IMR-90 (cell line): ENCODE results near the gene MED17. TPM values are rescaled to one million over a fixed set of nuclear protein-coding genes. Genes with fewer than 3 reads are reported as not detected.

ENCODE experiments used
- ATAC-seq: fragments of 200-7000 bp; cut with Tn5 transposase; 2 replicates; pipeline ENCODE4 v1.9.1; 2020; ENCODE audit warnings: low read depth, mild to moderate bottlenecking, moderate library complexity
- BruUV-seq: library from RNA; stranded (reverse); fragments of 400-500 nt; replicated peaks from 2 replicates; lab custom pipeline; 2021; lab: Mats Ljungman, UMichigan
- CTCF ChIA-PET: fragments of 300-600 bp; formaldehyde crosslinking; extraction: SDS; loops from one replicate; lab custom pipeline; 2021; ENCODE audit warnings: antibody characterized with exemption; lab: Yijun Ruan, JAX
- POLR2A ChIA-PET: fragments of 300-600 bp; sonication (Branson Sonifier 250); formaldehyde crosslinking; loops from one replicate; lab custom pipeline; 2022; ENCODE audit warnings: antibody characterized with exemption; ENCODE audit not compliant: unreplicated experiment; lab: Charles Lee
- DNase-seq: peaks from one replicate; pipeline ENCODE4 v3.0.0; 2013
- H2AFZ ChIP-seq: replicated peaks from 2 replicates; pipeline ENCODE3; 2013; ENCODE audit warnings: low read length, mild to moderate bottlenecking; ENCODE audit not compliant: poor library complexity
- H2AK5ac ChIP-seq: 2 replicates; pipeline ENCODE4 v1.6.1; 2013; ENCODE audit warnings: low read depth, low read length, inconsistent platforms
- H2AK9ac ChIP-seq: replicated peaks from 2 replicates; pipeline ENCODE3; 2013; ENCODE audit warnings: mild to moderate bottlenecking, low read depth, low read length, moderate library complexity; ENCODE audit not compliant: poor library complexity
- H2BK120ac ChIP-seq: 2 replicates; pipeline ENCODE4 v1.6.1; 2013; ENCODE audit warnings: low read depth, low read length, inconsistent platforms
- H2BK15ac ChIP-seq: 3 replicates; pipeline ENCODE4 v1.6.1; 2013; ENCODE audit warnings: low read depth, low read length, inconsistent platforms
- H2BK20ac ChIP-seq: 2 replicates; pipeline ENCODE4 v1.6.1; 2013; ENCODE audit warnings: low read depth, mild to moderate bottlenecking, inconsistent platforms, low read length, moderate library complexity
- H2BK5ac ChIP-seq: 2 replicates; pipeline ENCODE4 v1.6.1; 2013; ENCODE audit warnings: mild to moderate bottlenecking, low read depth, low read length, inconsistent platforms; ENCODE audit not compliant: poor library complexity, severe bottlenecking
- H3K14ac ChIP-seq: replicated peaks from 2 replicates; pipeline ENCODE4 v1.6.1; 2013; ENCODE audit warnings: low read depth, low read length, inconsistent platforms
- H3K18ac ChIP-seq: 2 replicates; pipeline ENCODE4 v1.6.1; 2013; ENCODE audit warnings: low read depth, low read length, control low read depth
- H3K23ac ChIP-seq: 2 replicates; pipeline ENCODE4 v1.6.1; 2013; ENCODE audit warnings: low read depth, low read length, inconsistent platforms
- H3K27ac ChIP-seq: 2 replicates; pipeline ENCODE4 v1.5.1; 2013; ENCODE audit warnings: mild to moderate bottlenecking, control low read depth, low read length; ENCODE audit not compliant: insufficient read depth
- H3K27me3 ChIP-seq: 2 replicates; pipeline ENCODE4 v1.6.1; 2013; ENCODE audit warnings: low read length; ENCODE audit not compliant: control insufficient read depth, insufficient read depth
- H3K36me3 ChIP-seq: 2 replicates; pipeline ENCODE4 v1.6.1; 2013; ENCODE audit warnings: low read length, mixed read lengths; ENCODE audit not compliant: control insufficient read depth, insufficient read depth
- H3K4ac ChIP-seq: 2 replicates; pipeline ENCODE4 v1.6.1; 2013; ENCODE audit warnings: low read depth, low read length, inconsistent platforms
- H3K4me1 ChIP-seq: 2 replicates; pipeline ENCODE4 v1.6.1; 2013; ENCODE audit warnings: low read length, mixed read lengths; ENCODE audit not compliant: control insufficient read depth, insufficient read depth
- H3K4me2 ChIP-seq: 2 replicates; pipeline ENCODE4 v1.6.1; 2013; ENCODE audit warnings: low read depth, mild to moderate bottlenecking, control low read depth, low read length, moderate library complexity
- H3K4me3 ChIP-seq: 2 replicates; pipeline ENCODE4 v1.5.1; 2013; ENCODE audit warnings: low read depth, mild to moderate bottlenecking, control low read depth, low read length, moderate library complexity; ENCODE audit not compliant: insufficient read depth
- H3K56ac ChIP-seq: 2 replicates; pipeline ENCODE4 v1.6.1; 2013; ENCODE audit warnings: low read length, inconsistent platforms; ENCODE audit not compliant: insufficient read depth; ENCODE audit errors: extremely low read depth
- H3K79me1 ChIP-seq, 2 experiments: 2 replicates each; pipeline ENCODE4 v1.6.1; 2013; ENCODE audit warnings: low read length in 2 of 2, inconsistent platforms in 1 of 2, low read depth in 1 of 2
- H3K9ac ChIP-seq: 2 replicates; pipeline ENCODE4 v1.6.1; 2013; ENCODE audit warnings: low read depth, low read length, control low read depth
- H3K9me1 ChIP-seq: 2 replicates; pipeline ENCODE4 v1.6.1; 2013; ENCODE audit warnings: low read length, inconsistent platforms; ENCODE audit not compliant: insufficient read depth
- H3K9me3 ChIP-seq: 2 replicates; pipeline ENCODE4 v1.6.1; 2013; ENCODE audit warnings: low read length; ENCODE audit not compliant: control insufficient read depth, insufficient read depth
- H4K20me1 ChIP-seq: 2 replicates; pipeline ENCODE4 v1.6.1; 2013; ENCODE audit warnings: low read length, inconsistent platforms; ENCODE audit not compliant: insufficient read depth
- H4K5ac ChIP-seq: 2 replicates; pipeline ENCODE4 v1.6.1; 2013; ENCODE audit warnings: mild to moderate bottlenecking, low read depth, low read length, control low read depth
- H4K8ac ChIP-seq, 2 experiments: 2 replicates each; pipeline ENCODE4 v1.6.1; 2013; ENCODE audit warnings: low read depth in 2 of 2, low read length in 2 of 2, control low read depth in 1 of 2, inconsistent platforms in 1 of 2
- H4K91ac ChIP-seq: 2 replicates; pipeline ENCODE4 v1.6.1; 2013; ENCODE audit warnings: low read depth, low read length, inconsistent platforms; ENCODE audit not compliant: insufficient read depth
- BHLHE40 ChIP-seq: fragments of 150-350 bp; IDR thresholded peaks from 2 replicates; pipeline ENCODE4 v1.6.1; 2016; ENCODE audit warnings: mild to moderate bottlenecking, low read depth, low read length
- CEBPB ChIP-seq: IDR thresholded peaks from 2 replicates; pipeline ENCODE4 v1.6.1; 2012; ENCODE audit warnings: low read depth, low read length, improper control_type of control experiment
- CHD1 ChIP-seq: IDR thresholded peaks from 2 replicates; pipeline ENCODE4 v1.6.1; 2012; ENCODE audit warnings: low read depth, low read length, improper control_type of control experiment
- FOS ChIP-seq: fragments of 150-350 bp; IDR thresholded peaks from 2 replicates; pipeline ENCODE4 v1.6.1; 2016; ENCODE audit warnings: low read depth, low read length
- MAFK ChIP-seq: IDR thresholded peaks from 2 replicates; pipeline ENCODE4 v1.6.1; 2012; ENCODE audit warnings: low read depth, low read length, improper control_type of control experiment
- MAZ ChIP-seq: IDR thresholded peaks from 2 replicates; pipeline ENCODE4 v1.6.1; 2012; ENCODE audit warnings: low read depth, mild to moderate bottlenecking, low read length, improper control_type of control experiment, moderate library complexity, borderline replicate concordance
- MXI1 ChIP-seq: IDR thresholded peaks from 2 replicates; pipeline ENCODE4 v1.6.1; 2012; ENCODE audit warnings: low read depth, mild to moderate bottlenecking, low read length, moderate library complexity, borderline replicate concordance
- NFE2L2 ChIP-seq: fragments of 150-350 bp; IDR thresholded peaks from 2 replicates; pipeline ENCODE4 v1.6.1; 2016; ENCODE audit warnings: low read depth, mild to moderate bottlenecking, low read length
- POLR2A ChIP-seq: IDR thresholded peaks from 2 replicates; pipeline ENCODE4 v1.6.1; 2012; ENCODE audit warnings: mild to moderate bottlenecking, low read depth, low read length
- RAD21 ChIP-seq: IDR thresholded peaks from 2 replicates; pipeline ENCODE4 v1.6.1; 2012; ENCODE audit warnings: low read length, improper control_type of control experiment
- RCOR1 ChIP-seq: IDR thresholded peaks from 2 replicates; pipeline ENCODE4 v1.6.1; 2012; ENCODE audit warnings: mild to moderate bottlenecking, low read length, improper control_type of control experiment; ENCODE audit not compliant: insufficient replicate concordance
- RFX5 ChIP-seq: IDR thresholded peaks from 2 replicates; pipeline ENCODE4 v1.8.0; 2012; ENCODE audit warnings: low read depth, mild to moderate bottlenecking, low read length, moderate library complexity
- SMC3 ChIP-seq: fragments of 150-350 bp; IDR thresholded peaks from 2 replicates; pipeline ENCODE4 v1.6.1; 2016; ENCODE audit warnings: low read depth, mild to moderate bottlenecking, antibody characterized with exemption, low read length, moderate library complexity
- WGBS, 2 experiments: methylation state at CpG; one replicate each; pipeline versions ENCODE4 v1.1.5 to v1.1.7; 2013; ENCODE audit warnings: missing lambda C conversion rate in 2 of 2; ENCODE audit not compliant: insufficient read length in 1 of 2; ENCODE audit errors: extremely low coverage in 2 of 2; 5-methylcytosine and 5-hydroxymethylcytosine counted together
- dilution Hi-C: fragments of 300-500 bp; cut with HindIII; formaldehyde crosslinking; loops from one replicate; pipeline ENCODE4 v1.14.3; 2018; ENCODE audit warnings: low sequenced_read_pairs; ENCODE audit not compliant: unreplicated experiment
- in situ Hi-C: fragments of 300-500 bp; cut with MboI; formaldehyde crosslinking; loops from 3 replicates; pipeline ENCODE4 v1.14.3; 2019; ENCODE audit warnings: low sequenced_read_pairs, inconsistent platforms, mixed read lengths
- intact Hi-C: fragments of 100-400 bp; cut with micrococcal nuclease; formaldehyde crosslinking; loops from 2 replicates; pipeline ENCODE4 v1.10.0; 2022
- polyA plus RNA-seq, 3 experiments: library from polyadenylated mRNA; depleted of rRNA; stranded (reverse); fragments of >200 nt; gene quantifications; 2 replicates each; pipeline ENCODE4 v1.2.3, GENCODE V29; 2012; ENCODE audit warnings: low replicate concordance in 1 of 3
- total RNA-seq: library from RNA; depleted of rRNA; stranded (reverse); fragments of >200 nt; gene quantifications from 2 replicates; pipeline ENCODE4 v1.2.3, GENCODE V29; 2012
- TF ChIP-seq, protein P1 (sequence below): conservative IDR thresholded peaks from 2 replicates; pipeline ENCODE4 v1.5.1; 2012; ENCODE audit warnings: mild to moderate bottlenecking, low read depth, low read length, improper control_type of control experiment
- TF ChIP-seq, protein P2 (sequence below): fragments of 150-350 bp; IDR thresholded peaks from 2 replicates; pipeline ENCODE4 v1.6.1; 2017; ENCODE audit warnings: mild to moderate bottlenecking, antibody characterized with exemption, low read length, low read depth
- TF ChIP-seq, protein P3 (sequence below): fragments of 150-350 bp; IDR thresholded peaks from 2 replicates; pipeline ENCODE4 v1.6.1; 2016; ENCODE audit warnings: low read depth, mild to moderate bottlenecking, low read length, moderate library complexity, borderline replicate concordance

MED17 gene
- total and polyA plus RNA-seq, 2 of the 4 experiments (the other 2 are of a cell fraction): 20.0 to 23.3 TPM

DNA sequence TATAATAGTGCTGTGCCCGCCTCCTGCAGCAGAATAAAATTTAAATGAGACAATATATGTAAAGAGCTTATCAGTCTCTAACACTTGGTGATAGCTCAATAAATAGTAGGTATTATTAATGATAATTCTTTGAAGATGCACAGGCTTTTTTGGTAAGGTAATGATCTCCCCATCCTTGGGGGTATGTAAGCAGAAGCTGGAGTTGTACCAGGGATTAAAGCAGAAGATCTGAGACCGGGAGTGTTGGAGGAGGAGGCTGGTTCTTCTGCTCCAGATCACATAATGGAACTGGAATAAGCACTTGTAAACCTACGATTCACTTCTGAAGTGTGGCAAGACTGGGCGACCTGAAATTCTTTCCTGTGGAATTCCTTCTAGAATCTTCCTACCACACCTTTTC lies 58.0 kb downstream of the MED17 start:
- H2BK120ac ChIP-seq: no peak overlapping the region
- no peaks in the 10 kb centered on the region for H3K9me3 ChIP-seq
- no peaks in the 10 kb centered on the region for H3K79me1 ChIP-seq
- no peak overlapping the region for H4K8ac ChIP-seq
- POLR2A ChIA-PET: no interaction called here
- in situ Hi-C loops: no loop called here
- dilution Hi-C loops: no loop called here
- no peaks in the 10 kb centered on the region for H3K36me3 ChIP-seq
- no peak overlapping the region for H2BK20ac ChIP-seq
- H2AK5ac ChIP-seq: no peak overlapping the region
- WGBS, 2 experiments: no CpG with 5 or more reads among the region's 4 CpGs
- no peak overlapping the region for H3K23ac ChIP-seq
- no peak overlapping the region for H3K4ac ChIP-seq
- H3K27me3 ChIP-seq: no peaks in the 10 kb centered on the region
- H2AK9ac ChIP-seq: no peak overlapping the region
- peaks cover 3% of the 10 kb centered on the region; the same call in 1 of the 2 replicates for H3K9me1 ChIP-seq
- H3K18ac ChIP-seq: no peak overlapping the region
- no peak for ATAC-seq
- no peak overlapping the region for H3K27ac ChIP-seq
- no TSS peak for BruUV-seq
- H2BK15ac ChIP-seq: no peak overlapping the region
- no peak for TF ChIP-seq CEBPB
- TF ChIP-seq, protein P1, sequence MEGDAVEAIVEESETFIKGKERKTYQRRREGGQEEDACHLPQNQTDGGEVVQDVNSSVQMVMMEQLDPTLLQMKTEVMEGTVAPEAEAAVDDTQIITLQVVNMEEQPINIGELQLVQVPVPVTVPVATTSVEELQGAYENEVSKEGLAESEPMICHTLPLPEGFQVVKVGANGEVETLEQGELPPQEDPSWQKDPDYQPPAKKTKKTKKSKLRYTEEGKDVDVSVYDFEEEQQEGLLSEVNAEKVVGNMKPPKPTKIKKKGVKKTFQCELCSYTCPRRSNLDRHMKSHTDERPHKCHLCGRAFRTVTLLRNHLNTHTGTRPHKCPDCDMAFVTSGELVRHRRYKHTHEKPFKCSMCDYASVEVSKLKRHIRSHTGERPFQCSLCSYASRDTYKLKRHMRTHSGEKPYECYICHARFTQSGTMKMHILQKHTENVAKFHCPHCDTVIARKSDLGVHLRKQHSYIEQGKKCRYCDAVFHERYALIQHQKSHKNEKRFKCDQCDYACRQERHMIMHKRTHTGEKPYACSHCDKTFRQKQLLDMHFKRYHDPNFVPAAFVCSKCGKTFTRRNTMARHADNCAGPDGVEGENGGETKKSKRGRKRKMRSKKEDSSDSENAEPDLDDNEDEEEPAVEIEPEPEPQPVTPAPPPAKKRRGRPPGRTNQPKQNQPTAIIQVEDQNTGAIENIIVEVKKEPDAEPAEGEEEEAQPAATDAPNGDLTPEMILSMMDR: no peak
- TF ChIP-seq FOS: no peak
- no peak for TF ChIP-seq POLR2A
- TF ChIP-seq RFX5: no peak
- no peak for TF ChIP-seq NFE2L2
- no peak for TF ChIP-seq RAD21
- no peak for TF ChIP-seq MAFK
- TF ChIP-seq, protein P2, sequence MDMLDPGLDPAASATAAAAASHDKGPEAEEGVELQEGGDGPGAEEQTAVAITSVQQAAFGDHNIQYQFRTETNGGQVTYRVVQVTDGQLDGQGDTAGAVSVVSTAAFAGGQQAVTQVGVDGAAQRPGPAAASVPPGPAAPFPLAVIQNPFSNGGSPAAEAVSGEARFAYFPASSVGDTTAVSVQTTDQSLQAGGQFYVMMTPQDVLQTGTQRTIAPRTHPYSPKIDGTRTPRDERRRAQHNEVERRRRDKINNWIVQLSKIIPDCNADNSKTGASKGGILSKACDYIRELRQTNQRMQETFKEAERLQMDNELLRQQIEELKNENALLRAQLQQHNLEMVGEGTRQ: no peak
- no peak for TF ChIP-seq RCOR1
- TF ChIP-seq BHLHE40: no peak
- no peak for TF ChIP-seq SMC3
- TF ChIP-seq MAZ: no peak
- TF ChIP-seq CHD1: no peak
- no peak for TF ChIP-seq MXI1
- TF ChIP-seq, protein P3, sequence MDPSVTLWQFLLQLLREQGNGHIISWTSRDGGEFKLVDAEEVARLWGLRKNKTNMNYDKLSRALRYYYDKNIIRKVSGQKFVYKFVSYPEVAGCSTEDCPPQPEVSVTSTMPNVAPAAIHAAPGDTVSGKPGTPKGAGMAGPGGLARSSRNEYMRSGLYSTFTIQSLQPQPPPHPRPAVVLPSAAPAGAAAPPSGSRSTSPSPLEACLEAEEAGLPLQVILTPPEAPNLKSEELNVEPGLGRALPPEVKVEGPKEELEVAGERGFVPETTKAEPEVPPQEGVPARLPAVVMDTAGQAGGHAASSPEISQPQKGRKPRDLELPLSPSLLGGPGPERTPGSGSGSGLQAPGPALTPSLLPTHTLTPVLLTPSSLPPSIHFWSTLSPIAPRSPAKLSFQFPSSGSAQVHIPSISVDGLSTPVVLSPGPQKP: no peak
- CTCF ChIA-PET: no interaction called here
- peaks cover 6% of the 10 kb centered on the region for H3K4me1 ChIP-seq
- no peak overlapping the region for H3K4me3 ChIP-seq
- H4K5ac ChIP-seq: no peak overlapping the region
- no peak overlapping the region for H3K14ac ChIP-seq
- no peak overlapping the region for H3K9ac ChIP-seq
- H4K91ac ChIP-seq: no peak overlapping the region
- no peak overlapping the region for H3K56ac ChIP-seq
- no peak overlapping the region for H2AFZ ChIP-seq
- no peak overlapping the region for H2BK5ac ChIP-seq
- no peaks in the 10 kb centered on the region for H4K20me1 ChIP-seq
- intact Hi-C loops: no loop called here
- no peak for DNase-seq
- no peak overlapping the region for H3K4me2 ChIP-seq
